IMR-90 (cell line): ENCODE measurements around the gene GRID1. TPM values are rescaled to one million over a fixed set of nuclear protein-coding genes. Genes with fewer than 3 reads are reported as not detected.

ENCODE experiments used
- ATAC-seq: fragments of 200-7000 bp; cut with Tn5 transposase; 2 replicates; pipeline ENCODE4 v1.9.1; 2020; ENCODE audit warnings: low read depth, mild to moderate bottlenecking, moderate library complexity
- BruUV-seq: library from RNA; stranded (reverse); fragments of 400-500 nt; replicated peaks from 2 replicates; lab custom pipeline; 2021; lab: Mats Ljungman, UMichigan
- CTCF ChIA-PET: fragments of 300-600 bp; formaldehyde crosslinking; extraction: SDS; loops from one replicate; lab custom pipeline; 2021; ENCODE audit warnings: antibody characterized with exemption; lab: Yijun Ruan, JAX
- POLR2A ChIA-PET: fragments of 300-600 bp; sonication (Branson Sonifier 250); formaldehyde crosslinking; loops from one replicate; lab custom pipeline; 2022; ENCODE audit warnings: antibody characterized with exemption; ENCODE audit not compliant: unreplicated experiment; lab: Charles Lee
- DNase-seq: peaks from one replicate; pipeline ENCODE4 v3.0.0; 2013
- H2AFZ ChIP-seq: replicated peaks from 2 replicates; pipeline ENCODE3; 2013; ENCODE audit warnings: low read length, mild to moderate bottlenecking; ENCODE audit not compliant: poor library complexity
- H2AK5ac ChIP-seq: 2 replicates; pipeline ENCODE4 v1.6.1; 2013; ENCODE audit warnings: low read depth, low read length, inconsistent platforms
- H2AK9ac ChIP-seq: replicated peaks from 2 replicates; pipeline ENCODE3; 2013; ENCODE audit warnings: mild to moderate bottlenecking, low read depth, low read length, moderate library complexity; ENCODE audit not compliant: poor library complexity
- H2BK120ac ChIP-seq: 2 replicates; pipeline ENCODE4 v1.6.1; 2013; ENCODE audit warnings: low read depth, low read length, inconsistent platforms
- H2BK15ac ChIP-seq: 3 replicates; pipeline ENCODE4 v1.6.1; 2013; ENCODE audit warnings: low read depth, low read length, inconsistent platforms
- H2BK20ac ChIP-seq: 2 replicates; pipeline ENCODE4 v1.6.1; 2013; ENCODE audit warnings: low read depth, mild to moderate bottlenecking, inconsistent platforms, low read length, moderate library complexity
- H2BK5ac ChIP-seq: 2 replicates; pipeline ENCODE4 v1.6.1; 2013; ENCODE audit warnings: mild to moderate bottlenecking, low read depth, low read length, inconsistent platforms; ENCODE audit not compliant: poor library complexity, severe bottlenecking
- H3K14ac ChIP-seq: replicated peaks from 2 replicates; pipeline ENCODE4 v1.6.1; 2013; ENCODE audit warnings: low read depth, low read length, inconsistent platforms
- H3K18ac ChIP-seq: 2 replicates; pipeline ENCODE4 v1.6.1; 2013; ENCODE audit warnings: low read depth, low read length, control low read depth
- H3K23ac ChIP-seq: 2 replicates; pipeline ENCODE4 v1.6.1; 2013; ENCODE audit warnings: low read depth, low read length, inconsistent platforms
- H3K27ac ChIP-seq: 2 replicates; pipeline ENCODE4 v1.5.1; 2013; ENCODE audit warnings: mild to moderate bottlenecking, control low read depth, low read length; ENCODE audit not compliant: insufficient read depth
- H3K27me3 ChIP-seq: 2 replicates; pipeline ENCODE4 v1.6.1; 2013; ENCODE audit warnings: low read length; ENCODE audit not compliant: control insufficient read depth, insufficient read depth
- H3K36me3 ChIP-seq: 2 replicates; pipeline ENCODE4 v1.6.1; 2013; ENCODE audit warnings: low read length, mixed read lengths; ENCODE audit not compliant: control insufficient read depth, insufficient read depth
- H3K4ac ChIP-seq: 2 replicates; pipeline ENCODE4 v1.6.1; 2013; ENCODE audit warnings: low read depth, low read length, inconsistent platforms
- H3K4me1 ChIP-seq: 2 replicates; pipeline ENCODE4 v1.6.1; 2013; ENCODE audit warnings: low read length, mixed read lengths; ENCODE audit not compliant: control insufficient read depth, insufficient read depth
- H3K4me2 ChIP-seq: 2 replicates; pipeline ENCODE4 v1.6.1; 2013; ENCODE audit warnings: low read depth, mild to moderate bottlenecking, control low read depth, low read length, moderate library complexity
- H3K4me3 ChIP-seq: 2 replicates; pipeline ENCODE4 v1.5.1; 2013; ENCODE audit warnings: low read depth, mild to moderate bottlenecking, control low read depth, low read length, moderate library complexity; ENCODE audit not compliant: insufficient read depth
- H3K56ac ChIP-seq: 2 replicates; pipeline ENCODE4 v1.6.1; 2013; ENCODE audit warnings: low read length, inconsistent platforms; ENCODE audit not compliant: insufficient read depth; ENCODE audit errors: extremely low read depth
- H3K79me1 ChIP-seq, 2 experiments: 2 replicates each; pipeline ENCODE4 v1.6.1; 2013; ENCODE audit warnings: low read length in 2 of 2, inconsistent platforms in 1 of 2, low read depth in 1 of 2
- H3K9ac ChIP-seq: 2 replicates; pipeline ENCODE4 v1.6.1; 2013; ENCODE audit warnings: low read depth, low read length, control low read depth
- H3K9me1 ChIP-seq: 2 replicates; pipeline ENCODE4 v1.6.1; 2013; ENCODE audit warnings: low read length, inconsistent platforms; ENCODE audit not compliant: insufficient read depth
- H3K9me3 ChIP-seq: 2 replicates; pipeline ENCODE4 v1.6.1; 2013; ENCODE audit warnings: low read length; ENCODE audit not compliant: control insufficient read depth, insufficient read depth
- H4K20me1 ChIP-seq: 2 replicates; pipeline ENCODE4 v1.6.1; 2013; ENCODE audit warnings: low read length, inconsistent platforms; ENCODE audit not compliant: insufficient read depth
- H4K5ac ChIP-seq: 2 replicates; pipeline ENCODE4 v1.6.1; 2013; ENCODE audit warnings: mild to moderate bottlenecking, low read depth, low read length, control low read depth
- H4K8ac ChIP-seq, 2 experiments: 2 replicates each; pipeline ENCODE4 v1.6.1; 2013; ENCODE audit warnings: low read depth in 2 of 2, low read length in 2 of 2, control low read depth in 1 of 2, inconsistent platforms in 1 of 2
- H4K91ac ChIP-seq: 2 replicates; pipeline ENCODE4 v1.6.1; 2013; ENCODE audit warnings: low read depth, low read length, inconsistent platforms; ENCODE audit not compliant: insufficient read depth
- BHLHE40 ChIP-seq: fragments of 150-350 bp; IDR thresholded peaks from 2 replicates; pipeline ENCODE4 v1.6.1; 2016; ENCODE audit warnings: mild to moderate bottlenecking, low read depth, low read length
- CHD1 ChIP-seq: IDR thresholded peaks from 2 replicates; pipeline ENCODE4 v1.6.1; 2012; ENCODE audit warnings: low read depth, low read length, improper control_type of control experiment
- ELK1 ChIP-seq: fragments of 150-350 bp; IDR thresholded peaks from 2 replicates; pipeline ENCODE4 v1.6.1; 2016; ENCODE audit warnings: low read depth, mild to moderate bottlenecking, low read length, moderate library complexity, borderline replicate concordance
- MAZ ChIP-seq: IDR thresholded peaks from 2 replicates; pipeline ENCODE4 v1.6.1; 2012; ENCODE audit warnings: low read depth, mild to moderate bottlenecking, low read length, improper control_type of control experiment, moderate library complexity, borderline replicate concordance
- MXI1 ChIP-seq: IDR thresholded peaks from 2 replicates; pipeline ENCODE4 v1.6.1; 2012; ENCODE audit warnings: low read depth, mild to moderate bottlenecking, low read length, moderate library complexity, borderline replicate concordance
- NFE2L2 ChIP-seq: fragments of 150-350 bp; IDR thresholded peaks from 2 replicates; pipeline ENCODE4 v1.6.1; 2016; ENCODE audit warnings: low read depth, mild to moderate bottlenecking, low read length
- WGBS, 2 experiments: methylation state at CpG; one replicate each; pipeline versions ENCODE4 v1.1.5 to v1.1.7; 2013; ENCODE audit warnings: missing lambda C conversion rate in 2 of 2; ENCODE audit not compliant: insufficient read length in 1 of 2; ENCODE audit errors: extremely low coverage in 2 of 2; 5-methylcytosine and 5-hydroxymethylcytosine counted together
- dilution Hi-C: fragments of 300-500 bp; cut with HindIII; formaldehyde crosslinking; loops from one replicate; pipeline ENCODE4 v1.14.3; 2018; ENCODE audit warnings: low sequenced_read_pairs; ENCODE audit not compliant: unreplicated experiment
- in situ Hi-C: fragments of 300-500 bp; cut with MboI; formaldehyde crosslinking; loops from 3 replicates; pipeline ENCODE4 v1.14.3; 2019; ENCODE audit warnings: low sequenced_read_pairs, inconsistent platforms, mixed read lengths
- intact Hi-C: fragments of 100-400 bp; cut with micrococcal nuclease; formaldehyde crosslinking; loops from 2 replicates; pipeline ENCODE4 v1.10.0; 2022
- polyA plus RNA-seq, 3 experiments: library from polyadenylated mRNA; depleted of rRNA; stranded (reverse); fragments of >200 nt; gene quantifications; 2 replicates each; pipeline ENCODE4 v1.2.3, GENCODE V29; 2012; ENCODE audit warnings: low replicate concordance in 1 of 3
- total RNA-seq: library from RNA; depleted of rRNA; stranded (reverse); fragments of >200 nt; gene quantifications from 2 replicates; pipeline ENCODE4 v1.2.3, GENCODE V29; 2012

The GRID1 gene
- total and polyA plus RNA-seq, 2 of the 4 experiments (the other 2 are of a cell fraction), result not detected

- no peak for DNase-seq
- Histone ChIP-seq H3K36me3 (no peaks in the 10 kb centered on the region), H2BK120ac (no peak overlapping the region), H3K14ac (no peak overlapping the region), H3K9ac (no peak overlapping the region), H4K91ac (no peak overlapping the region), H3K9me3 (no peaks in the 10 kb centered on the region), H2AK9ac (no peak overlapping the region), H3K4me1 (no peaks in the 10 kb centered on the region), H2AFZ (no peak overlapping the region), H3K56ac (no peak overlapping the region), H3K9me1 (no peaks in the 10 kb centered on the region), H4K20me1 (no peaks in the 10 kb centered on the region), H2BK20ac (no peak overlapping the region), H2BK5ac (no peak overlapping the region), H3K4me3 (no peak overlapping the region), H3K79me1 (no peaks in the 10 kb centered on the region), H4K8ac (no peak overlapping the region), H3K18ac (no peak overlapping the region), H3K27ac (no peak overlapping the region), H3K4ac (no peak overlapping the region), H4K5ac (no peak overlapping the region), H3K27me3 (no peaks in the 10 kb centered on the region), H3K23ac (no peak overlapping the region), H2BK15ac (no peak overlapping the region), H2AK5ac (no peak overlapping the region), H3K4me2 (no peak overlapping the region)
- no peak for ATAC-seq
- ChIA-PET POLR2A (no interaction called here), CTCF (no interaction called here)
- no TSS peak for BruUV-seq
- 100% methylated on average over 2 of the region's 8 CpGs; no CpG with 5 or more reads in 1 of the 2 experiments for WGBS, 2 experiments
- dilution Hi-C loops, result no loop called here
- TF ChIP-seq ELK1 (no peak), NFE2L2 (no peak), MAZ (no peak), MXI1 (no peak), BHLHE40 (no peak), CHD1 (no peak)
- in situ Hi-C loops, result no loop called here
- intact Hi-C loops, result no loop called here
Measured at GRCh38 chr10:86066696-86067095, 299.9 kb downstream of the GRID1 start.
